ENCODE measurements around the gene RIOK2.
A peak's percentile ranks its signal among the peaks of the same experiment; 100 is the strongest.

Gene RIOK2

DNA sequence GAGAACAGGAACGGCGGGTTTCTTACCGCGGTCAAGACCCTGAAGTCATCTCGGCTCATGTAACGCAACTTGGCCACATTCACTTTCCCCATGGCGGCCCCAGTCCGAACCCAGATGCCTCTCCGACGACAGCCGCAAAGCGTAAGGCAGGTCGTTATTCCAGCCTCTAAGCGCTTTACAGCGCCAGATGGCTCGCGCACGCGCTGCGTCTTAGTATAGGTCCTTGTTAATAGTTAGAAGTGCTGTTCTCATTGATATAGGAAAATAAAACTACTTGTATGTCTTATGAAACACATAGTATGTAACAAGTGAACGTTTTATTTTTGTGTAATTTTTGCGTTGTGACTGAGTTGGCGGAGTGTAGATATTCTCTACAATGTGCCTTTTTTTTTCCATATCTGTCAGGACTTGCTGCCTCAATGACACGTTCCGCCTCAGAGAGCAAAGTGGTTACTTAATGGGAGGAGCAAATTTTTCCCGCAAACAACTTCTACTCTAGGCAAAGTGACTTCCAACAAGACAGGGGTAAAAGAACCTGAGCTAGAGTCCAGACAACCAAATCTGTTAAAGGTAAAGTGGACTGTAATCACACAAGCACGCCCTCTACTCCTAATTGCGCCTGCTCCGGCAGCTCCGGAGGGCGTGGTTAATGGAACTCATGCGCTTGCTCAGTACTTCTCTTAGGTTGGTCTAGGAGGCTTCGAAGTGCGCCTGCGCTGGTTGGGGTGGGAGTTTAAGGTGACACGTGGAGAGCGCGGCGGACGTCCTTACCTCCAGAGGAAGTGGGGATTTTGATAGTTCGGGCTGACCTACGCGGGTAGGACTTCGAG is at the start of gene RIOK2:
TSS of gene RIOK2 (minus strand) at position 148 of the 830 bp plus-strand sequence. CDS start at position 92, 56 bp downstream.
- H3K9me3 Mint-ChIP-seq, result peaks cover 7% of the 10 kb centered on the region
- TF ChIP-seq CTCF (IDR thresholded peaks at IDR 0.05; ENCODE audit: unreplicated experiment in 3 of 3), result no peak
- H3K27me3 Mint-ChIP-seq (ENCODE audit: low read depth), result no peaks in the 10 kb centered on the region
- H3K4me3 Mint-ChIP-seq, result peak within 1 kb of the TSS; percentile 92 to 94 (median 93)
- H3K27ac Mint-ChIP-seq, result peak within 1 kb of the TSS; percentile 99 to 100 (median 100)
- peaks cover 24% of the 10 kb centered on the region for H3K36me3 Mint-ChIP-seq (ENCODE audit: low read depth)
- H3K4me1 Mint-ChIP-seq, result peaks cover 24% of the 10 kb centered on the region

DNA sequence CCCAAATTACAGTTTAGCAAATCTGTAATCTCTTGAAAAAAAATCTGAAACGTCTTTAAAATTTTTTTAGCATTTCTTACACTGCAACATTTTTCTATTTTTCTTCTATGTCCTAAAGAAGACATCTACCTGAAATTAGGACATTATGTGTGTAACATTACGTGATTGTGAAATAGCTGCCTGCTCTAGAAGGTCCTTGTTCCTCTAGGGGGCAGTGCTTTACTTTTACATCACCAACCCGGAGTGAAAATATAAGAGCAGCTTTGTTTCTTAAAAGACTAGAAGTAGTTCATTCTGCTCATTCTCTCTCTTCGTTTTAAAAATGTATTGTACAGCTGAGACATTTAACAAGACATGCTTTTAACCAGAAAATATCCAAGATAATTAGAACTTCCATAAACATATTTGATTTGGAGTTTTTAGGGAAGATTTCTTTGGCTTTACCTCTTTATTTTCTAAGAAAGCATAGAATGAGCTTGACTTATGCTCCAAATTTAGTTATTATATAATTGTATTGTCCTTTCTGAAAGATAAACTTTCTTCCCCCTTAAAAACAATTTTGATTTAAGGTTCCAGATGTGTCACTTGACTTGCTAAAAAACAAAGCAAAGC is 48.1 kb upstream of the RIOK2 start:
- no peak overlapping the region for H3K4me3 Mint-ChIP-seq
- TF ChIP-seq CTCF (IDR thresholded peaks at IDR 0.05; ENCODE audit: unreplicated experiment in 3 of 3), result peak; percentile 74 to 91 (median 74)
- H3K9me3 Mint-ChIP-seq, result peaks cover 10% of the 10 kb centered on the region
- H3K27ac Mint-ChIP-seq, result no peak overlapping the region
- H3K4me1 Mint-ChIP-seq, result no peaks in the 10 kb centered on the region
- no peaks in the 10 kb centered on the region for H3K36me3 Mint-ChIP-seq (ENCODE audit: low read depth)
- H3K27me3 Mint-ChIP-seq (ENCODE audit: low read depth), result no peaks in the 10 kb centered on the region

DNA sequence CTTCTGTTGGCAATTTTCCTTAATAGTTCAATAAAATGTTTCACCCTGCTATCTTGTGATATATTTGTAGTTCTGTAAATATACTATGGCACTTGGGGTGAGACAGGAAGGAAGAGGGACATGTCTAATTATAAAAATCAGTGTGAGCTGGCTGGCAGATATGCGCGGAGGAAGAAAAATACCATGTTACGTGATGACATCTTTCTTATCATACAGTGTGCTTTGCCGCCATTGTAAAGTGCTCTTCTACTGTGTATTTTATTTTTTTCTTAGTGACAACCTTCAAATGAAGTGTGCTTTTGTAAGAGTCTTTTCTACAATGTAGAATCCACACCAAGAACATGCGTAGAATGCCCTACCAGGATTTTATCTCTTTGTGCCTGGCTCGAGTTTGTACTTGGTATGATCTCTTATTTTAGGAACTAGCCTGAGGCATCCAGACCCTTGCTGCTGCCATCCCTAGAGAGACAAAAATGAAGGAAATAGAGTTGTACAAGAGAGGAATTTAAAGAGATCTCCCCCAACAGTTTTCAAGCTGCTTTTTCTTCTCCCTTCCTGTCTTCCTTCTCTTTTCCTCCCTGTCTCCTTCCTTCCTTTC is 46.7 kb upstream of the RIOK2 start:
- Mint-ChIP-seq H3K27ac (no peak overlapping the region), H3K36me3 (ENCODE audit: low read depth) (no peaks in the 10 kb centered on the region), H3K4me3 (no peak overlapping the region), H3K9me3 (peaks cover 3% of the 10 kb centered on the region), H3K4me1 (no peaks in the 10 kb centered on the region), H3K27me3 (ENCODE audit: low read depth) (no peaks in the 10 kb centered on the region)
- TF ChIP-seq CTCF (IDR thresholded peaks at IDR 0.05; ENCODE audit: unreplicated experiment in 3 of 3), result no peak

DNA sequence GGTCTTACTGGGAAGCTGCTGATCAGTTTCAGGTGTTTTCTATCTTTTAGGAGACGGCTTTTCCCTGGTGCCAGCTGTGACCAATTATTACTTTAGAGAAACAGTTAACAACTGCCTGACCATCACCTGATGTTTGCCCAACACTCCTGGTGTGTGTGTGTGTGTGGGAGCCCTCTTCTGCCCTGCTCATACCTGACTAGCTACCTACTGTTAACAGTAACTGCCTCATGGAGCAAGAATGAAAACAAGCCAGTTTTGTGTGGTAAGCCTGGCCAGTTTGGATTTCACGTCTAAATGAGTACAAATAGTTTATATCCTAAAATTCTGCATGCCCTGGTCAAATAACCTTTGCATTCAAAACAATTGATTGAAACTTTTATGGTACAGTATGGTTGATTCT is 46.1 kb upstream of the RIOK2 start:
- Mint-ChIP-seq H3K27ac (no peak overlapping the region), H3K4me3 (no peak overlapping the region), H3K9me3 (peaks cover under 1% of the 10 kb centered on the region), H3K27me3 (ENCODE audit: low read depth) (no peaks in the 10 kb centered on the region), H3K36me3 (ENCODE audit: low read depth) (no peaks in the 10 kb centered on the region), H3K4me1 (no peaks in the 10 kb centered on the region)
- no peak for TF ChIP-seq CTCF (IDR thresholded peaks at IDR 0.05; ENCODE audit: unreplicated experiment in 3 of 3)

DNA sequence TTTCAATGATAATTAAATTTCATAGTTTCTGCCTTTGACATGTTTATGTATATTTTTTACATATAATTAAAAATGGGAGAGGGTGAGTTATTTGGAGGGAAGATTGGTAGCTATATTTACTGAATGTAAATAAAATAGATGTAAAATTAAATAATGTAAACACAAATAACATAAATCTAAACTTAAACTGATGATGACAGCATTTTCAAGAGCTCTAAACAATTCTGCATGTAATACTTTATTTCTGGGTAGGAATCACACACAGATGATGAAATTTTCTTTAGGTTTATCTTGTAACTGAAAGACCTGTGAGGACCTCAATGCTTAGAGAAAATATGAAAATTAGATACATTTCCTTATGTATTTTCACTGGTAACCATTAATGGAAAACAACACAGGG is 42.2 kb upstream of the RIOK2 start:
- Mint-ChIP-seq H3K27ac (no peak overlapping the region), H3K9me3 (no peaks in the 10 kb centered on the region), H3K4me3 (no peak overlapping the region), H3K4me1 (no peaks in the 10 kb centered on the region), H3K36me3 (ENCODE audit: low read depth) (no peaks in the 10 kb centered on the region), H3K27me3 (ENCODE audit: low read depth) (no peaks in the 10 kb centered on the region)
- TF ChIP-seq CTCF (IDR thresholded peaks at IDR 0.05; ENCODE audit: unreplicated experiment in 3 of 3), result no peak
